HG03521 (cell line): ENCODE results near the gene ROR1.

ENCODE experiments used
- ATAC-seq: cut with Tn5 transposase; IDR thresholded peaks from one replicate; pipeline ENCODE4 v1.9.1; 2021; ENCODE audit warnings: mild to moderate bottlenecking, moderate library complexity; ENCODE audit not compliant: unreplicated experiment

ROR1 gene

GRCh38 chr1:64163431-64163830 lies 389.6 kb downstream of the ROR1 start:
- ATAC-seq = no peak

- ATAC-seq = no peak
These were observed 390.2 kb downstream of the ROR1 start for GRCh38 chr1:64163970-64164369.

- ATAC-seq = no peak
These were observed 392.8 kb downstream of the ROR1 start for GRCh38 chr1:64166629-64167028.

GRCh38 chr1:64167176-64167575 lies 393.4 kb downstream of the ROR1 start:
- no peak for ATAC-seq

- ATAC-seq = no peak
These were observed 397.4 kb downstream of the ROR1 start for GRCh38 chr1:64171246-64171645.

GRCh38 chr1:64171797-64172281 lies 398.0 kb downstream of the ROR1 start:
- ATAC-seq = peak; percentile 60

GRCh38 chr1:64172458-64172983 lies 398.7 kb downstream of the ROR1 start:
- ATAC-seq = peak; percentile 43

- no peak for ATAC-seq
These were observed 399.6 kb downstream of the ROR1 start for GRCh38 chr1:64173336-64173940.

GRCh38 chr1:64175639-64176038 lies 401.8 kb downstream of the ROR1 start:
- ATAC-seq = no peak

- ATAC-seq = no peak
These were observed 402.8 kb downstream of the ROR1 start for GRCh38 chr1:64176659-64177058.

GRCh38 chr1:64179588-64179987 lies 405.8 kb downstream of the ROR1 start:
- ATAC-seq = no peak

GRCh38 chr1:64182207-64182606 lies 408.4 kb downstream of the ROR1 start:
- no peak for ATAC-seq

GRCh38 chr1:64183395-64184002 lies 409.7 kb downstream of the ROR1 start:
- ATAC-seq = no peak

- no peak for ATAC-seq
These were observed 410.2 kb downstream of the ROR1 start for GRCh38 chr1:64184003-64184440.

GRCh38 chr1:64186138-64186897 lies 412.5 kb downstream of the ROR1 start:
- ATAC-seq = no peak

GRCh38 chr1:64186898-64187280 lies 413.1 kb downstream of the ROR1 start:
- no peak for ATAC-seq

GRCh38 chr1:64187646-64188045 lies 413.8 kb downstream of the ROR1 start:
- no peak for ATAC-seq

GRCh38 chr1:64192290-64192689 lies 418.5 kb downstream of the ROR1 start:
- no peak for ATAC-seq

GRCh38 chr1:64194168-64195080 lies 420.6 kb downstream of the ROR1 start:
- no peak for ATAC-seq

- ATAC-seq = no peak
These were observed 421.2 kb downstream of the ROR1 start for GRCh38 chr1:64195081-64195395.
